Loucy (cell line): ENCODE data around the gene TRMT11.

Experiments used
- H2AFZ ChIP-seq: fragments of 200-600 bp; sonication (generic); 2 replicates; pipeline ENCODE4 v1.6.0; 2016; ENCODE audit warnings: antibody characterized with exemption, mild to moderate bottlenecking, low read length, moderate library complexity
- H3F3A ChIP-seq: fragments of 200-600 bp; 2 replicates; pipeline ENCODE4 v1.6.0; 2016; ENCODE audit warnings: antibody characterized with exemption, low read depth, mild to moderate bottlenecking
- H3K27me3 ChIP-seq: fragments of 200-600 bp; sonication (generic); 2 replicates; pipeline ENCODE4 v1.6.1; 2014; ENCODE audit warnings: low read length, mild to moderate bottlenecking; ENCODE audit not compliant: insufficient read depth, poor library complexity, severe bottlenecking
- H3K36me3 ChIP-seq: fragments of 200-600 bp; sonication (generic); 2 replicates; pipeline ENCODE4 v1.6.1; 2016; ENCODE audit warnings: low read length; ENCODE audit not compliant: insufficient read depth
- H3K4me1 ChIP-seq: fragments of 200-600 bp; sonication (generic); 2 replicates; pipeline ENCODE4 v1.5.1; 2014; ENCODE audit warnings: low read length, mild to moderate bottlenecking; ENCODE audit not compliant: insufficient read depth, poor library complexity, severe bottlenecking
- H3K4me2 ChIP-seq: fragments of 200-600 bp; sonication (generic); 2 replicates; pipeline ENCODE4 v1.6.0; 2014; ENCODE audit warnings: antibody characterized with exemption, low read length, low read depth, mild to moderate bottlenecking; ENCODE audit not compliant: poor library complexity, severe bottlenecking
- H3K4me3 ChIP-seq: fragments of 200-600 bp; sonication (generic); 2 replicates; pipeline ENCODE4 v1.5.1; 2014; ENCODE audit warnings: low read length, mild to moderate bottlenecking, mixed read lengths; ENCODE audit not compliant: poor library complexity, severe bottlenecking
- H3K79me2 ChIP-seq: fragments of 200-600 bp; sonication (generic); 2 replicates; pipeline ENCODE4 v1.6.1; 2014; ENCODE audit warnings: low read length; ENCODE audit not compliant: insufficient read depth
- H3K9ac ChIP-seq: fragments of 200-600 bp; sonication (generic); 2 replicates; pipeline ENCODE4 v1.6.0; 2014; ENCODE audit warnings: mild to moderate bottlenecking, low read depth, low read length, moderate library complexity; ENCODE audit not compliant: poor library complexity, severe bottlenecking
- H3K9me2 ChIP-seq: fragments of 200-600 bp; sonication (generic); replicated peaks from 2 replicates; pipeline ENCODE4 v1.6.1; 2016; ENCODE audit warnings: low read depth, low read length, mixed read lengths
- H3K9me3 ChIP-seq: fragments of 200-600 bp; sonication (generic); 2 replicates; pipeline ENCODE4 v1.6.1; 2014; ENCODE audit warnings: mild to moderate bottlenecking, antibody characterized with exemption, low read length, low read depth; ENCODE audit not compliant: insufficient read depth
- H4K20me1 ChIP-seq: fragments of 200-600 bp; sonication (generic); 2 replicates; pipeline ENCODE4 v1.6.0; 2014; ENCODE audit warnings: antibody characterized with exemption, low read length, mild to moderate bottlenecking; ENCODE audit not compliant: insufficient read depth, poor library complexity, severe bottlenecking
- CTCF ChIP-seq: fragments of 200-600 bp; sonication (generic); conservative IDR thresholded peaks from 2 replicates; pipeline ENCODE4 v1.5.1; 2014; ENCODE audit warnings: mild to moderate bottlenecking, antibody characterized with exemption, low read length
- EZH2phosphoT487 ChIP-seq: fragments of 200-600 bp; IDR thresholded peaks from 2 replicates; pipeline ENCODE4 v1.6.1; 2018; ENCODE audit warnings: antibody characterized with exemption, mild to moderate bottlenecking, moderate library complexity, borderline replicate concordance

The TRMT11 gene

GRCh38 chr6:125986301-125987025 lies at the start of gene TRMT11:
TRMT11 (plus strand) TSS chr6:125986540; CDS start chr6:125986551, 11 bp downstream.
- Histone ChIP-seq H3K9me3 (no peaks in the 10 kb centered on the region), H3K79me2 (peaks cover 44% of the 10 kb centered on the region), H3K4me2 (peak within 1 kb of the TSS; percentile 81), H3K36me3 (no peaks in the 10 kb centered on the region), H3K4me1 (peaks cover 52% of the 10 kb centered on the region), H2AFZ (peak within 1 kb of the TSS; percentile 87), H3F3A (0 out of 2 replicates have a peak, but pooled peaks cover 5% of the 10 kb centered on the region), H3K9ac (peak within 1 kb of the TSS; percentile 80), H3K27me3 (no peaks in the 10 kb centered on the region), H3K4me3 (peak within 1 kb of the TSS; percentile 80), H3K9me2 (no peaks in the 10 kb centered on the region), H4K20me1 (peaks cover 11% of the 10 kb centered on the region)
- TF ChIP-seq CTCF (no peak), EZH2phosphoT487 (no peak)

DNA sequence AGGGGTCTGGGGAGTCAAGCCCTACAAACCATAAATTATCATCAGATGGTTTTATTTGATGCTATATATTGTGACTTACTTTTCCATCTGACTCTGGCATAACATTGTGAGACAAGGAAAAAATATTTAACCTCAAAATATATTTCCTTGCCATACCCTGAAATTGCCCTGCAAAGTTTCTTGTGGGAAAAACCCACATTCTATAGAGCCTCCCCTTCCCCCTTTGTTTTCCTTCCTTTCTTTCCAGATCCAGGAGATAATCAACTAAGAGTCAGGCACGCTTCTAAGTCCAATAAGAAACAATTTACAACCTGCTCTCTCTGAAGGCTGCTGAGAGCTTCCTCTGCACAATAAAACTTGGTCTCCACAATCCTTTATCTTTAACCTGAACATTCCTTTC lies 47.3 kb upstream of the TRMT11 start:
- Histone ChIP-seq H3K9ac (no peak overlapping the region), H3K4me1 (no peaks in the 10 kb centered on the region), H3K9me2 (no peaks in the 10 kb centered on the region), H4K20me1 (no peaks in the 10 kb centered on the region), H3K4me3 (no peak overlapping the region), H3F3A (no peaks in the 10 kb centered on the region), H3K36me3 (no peaks in the 10 kb centered on the region), H3K4me2 (no peak overlapping the region), H2AFZ (no peak overlapping the region), H3K9me3 (no peaks in the 10 kb centered on the region; the same call in 1 of the 2 replicates), H3K79me2 (no peaks in the 10 kb centered on the region), H3K27me3 (no peaks in the 10 kb centered on the region)
- TF ChIP-seq CTCF, result no peak
- TF ChIP-seq EZH2phosphoT487, result no peak

GRCh38 chr6:125939791-125940190 lies 46.5 kb upstream of the TRMT11 start:
- TF ChIP-seq CTCF, result no peak
- Histone ChIP-seq H4K20me1 (no peaks in the 10 kb centered on the region), H3K9ac (no peak overlapping the region), H2AFZ (no peak overlapping the region), H3K4me3 (no peak overlapping the region), H3K36me3 (no peaks in the 10 kb centered on the region), H3K79me2 (no peaks in the 10 kb centered on the region), H3K4me2 (no peak overlapping the region), H3K4me1 (no peaks in the 10 kb centered on the region), H3K27me3 (no peaks in the 10 kb centered on the region), H3K9me2 (no peaks in the 10 kb centered on the region), H3K9me3 (no peaks in the 10 kb centered on the region; the same call in 1 of the 2 replicates), H3F3A (no peaks in the 10 kb centered on the region)
